IMR-90 (cell line): ENCODE data around the gene SLC12A4. TPM values are rescaled to one million over a fixed set of nuclear protein-coding genes. Genes with fewer than 3 reads are reported as not detected.
"Not testable (repeated sequence)": the region's sequence is repeated elsewhere in the genome, so short reads cannot be mapped to it uniquely, and the experiment has no call there.

Experiments
- ATAC-seq: fragments of 200-7000 bp; cut with Tn5 transposase; 2 replicates; pipeline ENCODE4 v1.9.1; 2020; ENCODE audit warnings: low read depth, mild to moderate bottlenecking, moderate library complexity
- BruUV-seq: library from RNA; stranded (reverse); fragments of 400-500 nt; replicated peaks from 2 replicates; lab custom pipeline; 2021; lab: Mats Ljungman, UMichigan
- CTCF ChIA-PET: fragments of 300-600 bp; formaldehyde crosslinking; extraction: SDS; loops from one replicate; lab custom pipeline; 2021; ENCODE audit warnings: antibody characterized with exemption; lab: Yijun Ruan, JAX
- POLR2A ChIA-PET: fragments of 300-600 bp; sonication (Branson Sonifier 250); formaldehyde crosslinking; loops from one replicate; lab custom pipeline; 2022; ENCODE audit warnings: antibody characterized with exemption; ENCODE audit not compliant: unreplicated experiment; lab: Charles Lee
- DNase-seq: peaks from one replicate; pipeline ENCODE4 v3.0.0; 2013
- H2AFZ ChIP-seq: replicated peaks from 2 replicates; pipeline ENCODE3; 2013; ENCODE audit warnings: low read length, mild to moderate bottlenecking; ENCODE audit not compliant: poor library complexity
- H2AK5ac ChIP-seq: 2 replicates; pipeline ENCODE4 v1.6.1; 2013; ENCODE audit warnings: low read depth, low read length, inconsistent platforms
- H2AK9ac ChIP-seq: replicated peaks from 2 replicates; pipeline ENCODE3; 2013; ENCODE audit warnings: mild to moderate bottlenecking, low read depth, low read length, moderate library complexity; ENCODE audit not compliant: poor library complexity
- H2BK120ac ChIP-seq: 2 replicates; pipeline ENCODE4 v1.6.1; 2013; ENCODE audit warnings: low read depth, low read length, inconsistent platforms
- H2BK15ac ChIP-seq: 3 replicates; pipeline ENCODE4 v1.6.1; 2013; ENCODE audit warnings: low read depth, low read length, inconsistent platforms
- H2BK20ac ChIP-seq: 2 replicates; pipeline ENCODE4 v1.6.1; 2013; ENCODE audit warnings: low read depth, mild to moderate bottlenecking, inconsistent platforms, low read length, moderate library complexity
- H2BK5ac ChIP-seq: 2 replicates; pipeline ENCODE4 v1.6.1; 2013; ENCODE audit warnings: mild to moderate bottlenecking, low read depth, low read length, inconsistent platforms; ENCODE audit not compliant: poor library complexity, severe bottlenecking
- H3K14ac ChIP-seq: replicated peaks from 2 replicates; pipeline ENCODE4 v1.6.1; 2013; ENCODE audit warnings: low read depth, low read length, inconsistent platforms
- H3K18ac ChIP-seq: 2 replicates; pipeline ENCODE4 v1.6.1; 2013; ENCODE audit warnings: low read depth, low read length, control low read depth
- H3K23ac ChIP-seq: 2 replicates; pipeline ENCODE4 v1.6.1; 2013; ENCODE audit warnings: low read depth, low read length, inconsistent platforms
- H3K27ac ChIP-seq: 2 replicates; pipeline ENCODE4 v1.5.1; 2013; ENCODE audit warnings: mild to moderate bottlenecking, control low read depth, low read length; ENCODE audit not compliant: insufficient read depth
- H3K27me3 ChIP-seq: 2 replicates; pipeline ENCODE4 v1.6.1; 2013; ENCODE audit warnings: low read length; ENCODE audit not compliant: control insufficient read depth, insufficient read depth
- H3K36me3 ChIP-seq: 2 replicates; pipeline ENCODE4 v1.6.1; 2013; ENCODE audit warnings: low read length, mixed read lengths; ENCODE audit not compliant: control insufficient read depth, insufficient read depth
- H3K4ac ChIP-seq: 2 replicates; pipeline ENCODE4 v1.6.1; 2013; ENCODE audit warnings: low read depth, low read length, inconsistent platforms
- H3K4me1 ChIP-seq: 2 replicates; pipeline ENCODE4 v1.6.1; 2013; ENCODE audit warnings: low read length, mixed read lengths; ENCODE audit not compliant: control insufficient read depth, insufficient read depth
- H3K4me2 ChIP-seq: 2 replicates; pipeline ENCODE4 v1.6.1; 2013; ENCODE audit warnings: low read depth, mild to moderate bottlenecking, control low read depth, low read length, moderate library complexity
- H3K4me3 ChIP-seq: 2 replicates; pipeline ENCODE4 v1.5.1; 2013; ENCODE audit warnings: low read depth, mild to moderate bottlenecking, control low read depth, low read length, moderate library complexity; ENCODE audit not compliant: insufficient read depth
- H3K56ac ChIP-seq: 2 replicates; pipeline ENCODE4 v1.6.1; 2013; ENCODE audit warnings: low read length, inconsistent platforms; ENCODE audit not compliant: insufficient read depth; ENCODE audit errors: extremely low read depth
- H3K79me1 ChIP-seq, 2 experiments: 2 replicates each; pipeline ENCODE4 v1.6.1; 2013; ENCODE audit warnings: low read length in 2 of 2, inconsistent platforms in 1 of 2, low read depth in 1 of 2
- H3K9ac ChIP-seq: 2 replicates; pipeline ENCODE4 v1.6.1; 2013; ENCODE audit warnings: low read depth, low read length, control low read depth
- H3K9me1 ChIP-seq: 2 replicates; pipeline ENCODE4 v1.6.1; 2013; ENCODE audit warnings: low read length, inconsistent platforms; ENCODE audit not compliant: insufficient read depth
- H3K9me3 ChIP-seq: 2 replicates; pipeline ENCODE4 v1.6.1; 2013; ENCODE audit warnings: low read length; ENCODE audit not compliant: control insufficient read depth, insufficient read depth
- H4K20me1 ChIP-seq: 2 replicates; pipeline ENCODE4 v1.6.1; 2013; ENCODE audit warnings: low read length, inconsistent platforms; ENCODE audit not compliant: insufficient read depth
- H4K5ac ChIP-seq: 2 replicates; pipeline ENCODE4 v1.6.1; 2013; ENCODE audit warnings: mild to moderate bottlenecking, low read depth, low read length, control low read depth
- H4K8ac ChIP-seq, 2 experiments: 2 replicates each; pipeline ENCODE4 v1.6.1; 2013; ENCODE audit warnings: low read depth in 2 of 2, low read length in 2 of 2, control low read depth in 1 of 2, inconsistent platforms in 1 of 2
- H4K91ac ChIP-seq: 2 replicates; pipeline ENCODE4 v1.6.1; 2013; ENCODE audit warnings: low read depth, low read length, inconsistent platforms; ENCODE audit not compliant: insufficient read depth
- RAD21 ChIP-seq: IDR thresholded peaks from 2 replicates; pipeline ENCODE4 v1.6.1; 2012; ENCODE audit warnings: low read length, improper control_type of control experiment
- WGBS, 2 experiments: methylation state at CpG; one replicate each; pipeline versions ENCODE4 v1.1.5 to v1.1.7; 2013; ENCODE audit warnings: missing lambda C conversion rate in 2 of 2; ENCODE audit not compliant: insufficient read length in 1 of 2; ENCODE audit errors: extremely low coverage in 2 of 2; 5-methylcytosine and 5-hydroxymethylcytosine counted together
- dilution Hi-C: fragments of 300-500 bp; cut with HindIII; formaldehyde crosslinking; loops from one replicate; pipeline ENCODE4 v1.14.3; 2018; ENCODE audit warnings: low sequenced_read_pairs; ENCODE audit not compliant: unreplicated experiment
- in situ Hi-C: fragments of 300-500 bp; cut with MboI; formaldehyde crosslinking; loops from 3 replicates; pipeline ENCODE4 v1.14.3; 2019; ENCODE audit warnings: low sequenced_read_pairs, inconsistent platforms, mixed read lengths
- intact Hi-C: fragments of 100-400 bp; cut with micrococcal nuclease; formaldehyde crosslinking; loops from 2 replicates; pipeline ENCODE4 v1.10.0; 2022
- polyA plus RNA-seq, 3 experiments: library from polyadenylated mRNA; depleted of rRNA; stranded (reverse); fragments of >200 nt; gene quantifications; 2 replicates each; pipeline ENCODE4 v1.2.3, GENCODE V29; 2012; ENCODE audit warnings: low replicate concordance in 1 of 3
- total RNA-seq: library from RNA; depleted of rRNA; stranded (reverse); fragments of >200 nt; gene quantifications from 2 replicates; pipeline ENCODE4 v1.2.3, GENCODE V29; 2012

The SLC12A4 gene
- total and polyA plus RNA-seq, 2 of the 4 experiments (the other 2 are of a cell fraction) = 36.6 to 132 TPM

DNA sequence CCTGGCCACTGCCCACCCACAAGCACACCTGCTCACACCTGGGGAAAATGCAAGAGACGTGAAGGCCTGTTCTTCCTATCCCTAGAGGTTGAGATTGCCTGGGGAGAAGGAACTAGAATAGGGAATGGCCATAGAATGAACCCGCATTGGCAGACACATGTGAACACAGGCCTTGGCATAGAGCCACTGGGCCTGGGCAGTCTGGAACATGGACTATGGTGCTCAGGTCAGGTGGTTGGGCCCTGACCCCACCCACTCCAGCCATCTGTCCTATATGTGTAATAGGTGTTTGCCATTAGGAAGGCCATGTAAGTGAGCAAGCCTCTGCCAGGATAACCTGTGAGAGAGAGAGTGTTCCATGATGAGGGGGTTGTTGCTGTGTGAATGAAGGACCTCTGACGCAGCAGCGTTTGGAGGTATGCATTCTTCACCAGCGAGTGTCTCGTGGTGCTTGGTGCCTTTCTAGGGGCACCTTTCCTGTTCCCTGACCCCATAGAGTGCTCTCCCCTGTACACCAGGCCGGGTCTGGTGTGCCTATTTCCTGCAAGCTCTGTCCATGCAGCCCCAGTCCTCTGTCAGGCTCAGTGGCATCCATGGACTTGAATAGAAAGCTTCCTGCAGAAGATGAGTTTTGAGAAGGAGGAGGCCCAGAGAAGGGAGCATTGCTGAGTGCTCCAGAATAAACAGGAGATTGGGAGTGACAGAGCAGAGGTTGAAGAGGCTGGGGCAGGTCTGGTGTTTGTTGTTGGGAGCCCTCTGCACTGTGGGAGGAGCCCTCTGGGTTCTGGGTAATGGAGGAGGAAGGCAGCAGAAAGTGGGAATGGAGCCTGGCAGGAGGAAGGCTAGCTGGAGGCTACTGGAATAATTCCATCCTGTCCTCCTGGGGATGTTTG lies 52.4 kb downstream of the SLC12A4 start:
- H3K9ac ChIP-seq = no peak overlapping the region
- H3K4me3 ChIP-seq = no peak overlapping the region
- POLR2A ChIA-PET = interaction anchor here (1.1 kb wide), 1 partner anchor 9 kb away, joined by 3 read pairs; no protein-coding TSS in a partner anchor
- TF ChIP-seq RAD21 = no peak
- no peak overlapping the region for H4K5ac ChIP-seq
- no peak overlapping the region for H3K4me2 ChIP-seq
- 100% methylated on average over 2 of the region's 7 CpGs; no CpG with 5 or more reads in 1 of the 2 experiments for WGBS, 2 experiments
- no peak overlapping the region for H2BK20ac ChIP-seq
- H2BK5ac ChIP-seq = no peak overlapping the region
- H3K36me3 ChIP-seq = peaks cover 15% of the 10 kb centered on the region
- in situ Hi-C loops (no loop called here), intact Hi-C loops (no loop called here), dilution Hi-C loops (no loop called here)
- peaks cover 54% of the 10 kb centered on the region for H4K20me1 ChIP-seq
- H3K56ac ChIP-seq = no peak overlapping the region
- H2AK5ac ChIP-seq = no peak overlapping the region
- CTCF ChIA-PET = interaction anchor here (0.6 to 1.2 kb wide), 2 partner anchors 99 to 124 kb away, joined by 3 read pairs; no protein-coding TSS in a partner anchor
- BruUV-seq = no TSS peak
- H4K91ac ChIP-seq = no peak overlapping the region
- no peak overlapping the region for H4K8ac ChIP-seq
- H3K79me1 ChIP-seq = peaks cover 17 to 61% of the 10 kb centered on the region in 2 experiments
- H2AK9ac ChIP-seq = peak overlapping the region; percentile 22
- H3K18ac ChIP-seq = no peak overlapping the region
- peaks cover 34% of the 10 kb centered on the region for H3K9me1 ChIP-seq
- peak; percentile 24 for DNase-seq
- 0 out of 2 replicates have a peak overlapping the region, but pooled peaks have one; percentile 4 for H3K23ac ChIP-seq
- H2BK15ac ChIP-seq = no peak overlapping the region
- no peaks in the 10 kb centered on the region for H3K9me3 ChIP-seq
- H2AFZ ChIP-seq = no peak overlapping the region
- H3K4me1 ChIP-seq = peaks cover 23% of the 10 kb centered on the region
- ATAC-seq = peak; percentile 19; the same call in 1 of the 2 replicates
- H2BK120ac ChIP-seq = no peak overlapping the region
- no peaks in the 10 kb centered on the region for H3K27me3 ChIP-seq
- no peak overlapping the region; the same call in 1 of the 2 replicates for H3K4ac ChIP-seq
- no peak overlapping the region for H3K14ac ChIP-seq
- no peak overlapping the region for H3K27ac ChIP-seq

DNA sequence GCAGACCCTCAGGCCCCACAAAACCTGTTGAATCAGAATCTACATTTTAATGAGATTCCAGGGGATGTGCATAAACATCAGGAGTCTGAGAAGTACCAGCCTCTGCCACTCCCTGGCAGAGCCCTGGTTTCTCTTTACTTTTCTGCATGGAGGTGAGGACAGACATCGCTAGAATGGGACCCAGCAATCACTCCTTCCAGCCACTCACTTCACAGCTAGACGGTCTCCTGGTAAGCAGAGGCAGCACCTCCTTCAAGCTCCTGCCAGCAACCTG lies 53.0 kb downstream of the SLC12A4 start:
- H2BK120ac ChIP-seq, H3K9ac ChIP-seq, H2BK5ac ChIP-seq, H4K8ac ChIP-seq, DNase-seq, H3K27ac ChIP-seq, H3K18ac ChIP-seq, H3K4ac ChIP-seq, ATAC-seq, H2AFZ ChIP-seq, dilution Hi-C loops, H3K4me3 ChIP-seq, H2BK15ac ChIP-seq, H3K56ac ChIP-seq, BruUV-seq, H4K5ac ChIP-seq, H4K91ac ChIP-seq, H2AK9ac ChIP-seq, H3K4me2 ChIP-seq, H3K14ac ChIP-seq, in situ Hi-C loops, POLR2A ChIA-PET, H3K9me3 ChIP-seq, H3K27me3 ChIP-seq, H3K23ac ChIP-seq, CTCF ChIA-PET, intact Hi-C loops, H2AK5ac ChIP-seq, H2BK20ac ChIP-seq: not testable (repeated sequence)
- H4K20me1 ChIP-seq = peaks cover 51% of the 10 kb centered on the region
- peaks cover 18% of the 10 kb centered on the region for H3K36me3 ChIP-seq
- no CpG with 5 or more reads among the region's 2 CpGs for whole genome bisulfite sequencing, 2 experiments
- H3K79me1 ChIP-seq = peaks cover 18 to 62% of the 10 kb centered on the region in 2 experiments
- peaks cover 32% of the 10 kb centered on the region for H3K9me1 ChIP-seq
- peaks cover 23% of the 10 kb centered on the region for H3K4me1 ChIP-seq
